GM23338 (cell line): ENCODE results near the gene METTL26.

Experiments used
- CTCF ChIP-seq, 2 experiments: fragments of 200-600 bp in 1 of 2; sonication (generic) in 1 of 2; conservative IDR thresholded peaks; 2 replicates each; pipeline versions ENCODE4 v1.5.1 to v1.6.1; 2016 to 2017; ENCODE audit warnings: antibody characterized with exemption in 2 of 2, low read depth in 2 of 2, mild to moderate bottlenecking in 2 of 2, moderate library complexity in 1 of 2
- EZH2 ChIP-seq: fragments of 200-600 bp; sonication (generic); IDR thresholded peaks from one replicate; pipeline ENCODE4 v1.8.0; 2017; ENCODE audit warnings: antibody characterized with exemption, mild to moderate bottlenecking, low read depth; ENCODE audit not compliant: unreplicated experiment
- POLR2AphosphoS5 ChIP-seq: IDR thresholded peaks from 2 replicates; pipeline ENCODE4 v1.6.1; 2016; ENCODE audit warnings: antibody characterized with exemption, low read depth

DNA sequence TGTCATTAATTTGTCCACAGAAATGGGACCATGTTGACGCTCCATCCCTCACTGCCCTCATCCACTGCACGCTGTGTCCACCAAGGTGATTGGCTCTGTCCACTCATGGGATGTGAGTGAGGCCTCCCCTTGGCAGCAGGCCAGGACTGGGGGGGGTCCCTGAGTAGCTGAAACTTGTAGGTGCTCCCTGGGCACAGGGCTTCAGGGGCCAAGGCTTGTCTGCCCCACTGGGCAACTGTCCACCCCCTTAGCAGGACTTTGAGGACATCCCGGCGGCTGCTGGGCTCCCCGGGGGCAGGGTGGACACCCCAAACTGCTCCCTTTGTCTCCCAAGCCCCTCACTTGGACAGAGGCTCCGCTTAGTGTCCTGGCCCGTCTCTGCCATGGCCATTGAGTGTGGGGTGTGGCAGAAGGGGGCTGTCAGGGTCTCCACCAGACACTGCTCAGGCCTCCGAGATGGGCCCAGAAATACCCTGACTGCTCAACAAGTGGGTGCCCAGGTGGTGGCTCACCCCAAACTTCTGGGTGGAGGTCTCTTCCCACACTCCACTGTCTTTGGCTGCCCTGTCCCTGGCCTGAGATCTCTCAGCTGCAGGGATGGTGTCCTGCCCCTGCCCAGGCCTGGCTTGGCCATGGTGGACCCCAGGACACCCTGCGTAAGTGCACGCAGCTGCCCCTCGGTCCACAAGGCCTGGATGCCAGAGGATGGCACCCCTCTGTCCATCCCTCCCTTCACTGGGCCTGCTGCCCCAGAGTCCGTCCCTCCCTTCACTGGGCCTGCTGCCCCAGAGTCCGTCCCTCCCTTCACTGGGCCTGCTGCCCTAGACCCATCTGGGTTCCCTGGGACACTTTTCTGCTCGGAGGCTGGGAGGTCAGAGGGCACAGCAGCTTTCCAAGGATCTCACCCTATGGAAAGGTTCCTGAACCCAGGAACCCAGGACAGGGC is 49.2 kb downstream of the METTL26 start:
- TF ChIP-seq CTCF (conservative IDR thresholded peaks at IDR 0.05; ENCODE audit: low read depth in 2 of 2), result no peak
- TF ChIP-seq POLR2AphosphoS5, result peak; percentile 51
- no peak for TF ChIP-seq EZH2
